ENCODE data around the gene CHD6.

GRCh38 chr20:41425180-41425884 is 192.8 kb downstream of the CHD6 start:
- no peak for TF ChIP-seq CTCF (conservative IDR thresholded peaks at IDR 0.05)
- no peak for TF ChIP-seq ZFX (IDR thresholded peaks at IDR 0.05)

Measured in C4-2B (cell line).